Measurements from ENCODE around the gene GSTO2.

- TF ChIP-seq CTCF (IDR thresholded peaks at IDR 0.05) (no peak), POLR2A (IDR thresholded peaks at IDR 0.05) (no peak)
Observed at GRCh38 chr10:104296687-104297436, 27.9 kb downstream of the GSTO2 start.

Measured in lower leg skin (tissue), 3 donors.